H1 (cell line): ENCODE measurements around the gene SMAP2. TPM values are rescaled to one million over a fixed set of nuclear protein-coding genes. Genes with fewer than 3 reads are reported as not detected.

Experiments
- BACH1 ChIP-seq: IDR thresholded peaks from 2 replicates; pipeline ENCODE4 v1.6.1; 2012; ENCODE audit warnings: low read length, improper control_type of control experiment
- POLR2AphosphoS5 ChIP-seq: IDR thresholded peaks from 2 replicates; pipeline ENCODE4 v1.6.1; 2011; ENCODE audit warnings: low read depth, low read length
- RBBP5 ChIP-seq: IDR thresholded peaks from 2 replicates; pipeline ENCODE4 v1.7.1; 2012; ENCODE audit warnings: low read depth, mild to moderate bottlenecking, inconsistent platforms, low read length, moderate library complexity, borderline replicate concordance
- SAP30 ChIP-seq: fragments of 300-600 bp; sonication (generic); IDR thresholded peaks from 2 replicates; pipeline ENCODE4 v1.7.1; 2012; ENCODE audit warnings: low read length, moderate library complexity, mild to moderate bottlenecking, inconsistent platforms; ENCODE audit not compliant: insufficient read depth, insufficient replicate concordance
- SIN3A ChIP-seq, 2 experiments: IDR thresholded peaks in 1 of 2; conservative IDR thresholded peaks in 1 of 2; 2 replicates each; pipeline ENCODE4 v1.6.1; 2011 to 2012; ENCODE audit warnings: low read length in 2 of 2, improper control_type of control experiment in 1 of 2, low read depth in 1 of 2, mild to moderate bottlenecking in 1 of 2
- SP2 ChIP-seq: IDR thresholded peaks from 2 replicates; pipeline ENCODE4 v1.6.1; 2012; ENCODE audit warnings: mild to moderate bottlenecking, low read length, inconsistent platforms
- SP4 ChIP-seq: IDR thresholded peaks from 2 replicates; pipeline ENCODE4 v1.6.1; 2012; ENCODE audit warnings: low read length, inconsistent platforms
- polyA plus RNA-seq, 7 experiments: library from polyadenylated mRNA; depleted of rRNA in 3 of 7; stranded (reverse) in 5 of 7; unstranded in 2 of 7; fragments of >200 nt in 5 of 7; fragments of 200-250 nt in 2 of 7; gene quantifications; 1 replicate in 5 of 7; 2 replicates in 1 of 7; 4 replicates in 1 of 7; pipeline versions ENCODE4 v1.2.1 to v1.2.3, GENCODE V29; 2011 to 2013; ENCODE audit warnings: missing spikeins in 2 of 7, mixed read lengths in 2 of 7
- total RNA-seq: library from RNA; stranded (reverse); fragmentation: NEBNext Ultra II Directional; extraction: Animal tissue kit (Norgen Biotek cat#: 25700); gene quantifications from 2 replicates; pipeline ENCODE4 v1.2.1, GENCODE V29; 2021

The SMAP2 gene
- total and polyA plus RNA-seq, 2 of the 8 experiments (the other 6 are each of a cell fraction or from before 2014, with no cell fraction given), result 4.3 to 5.5 TPM

- no peak for TF ChIP-seq SIN3A (conservative IDR thresholded peaks at IDR 0.05 in 1 of 2, IDR thresholded peaks at IDR 0.05 in 1 of 2; ENCODE audit: low read depth in 1 of 2, low read length in 2 of 2)
- TF ChIP-seq BACH1, result no peak
- no peak for TF ChIP-seq SP4
- TF ChIP-seq SP2, result no peak
- no peak for TF ChIP-seq RBBP5
- TF ChIP-seq POLR2AphosphoS5, result no peak
- no peak for TF ChIP-seq SAP30
These were observed 81.3 kb downstream of the SMAP2 start (continued) for GRCh38 chr1:40454873-40455272.
